ENCODE data around the gene COPS4.
"Not testable (repeated sequence)": the region's sequence is repeated elsewhere in the genome, so short reads cannot be mapped to it uniquely, and the experiment has no call there.

Gene COPS4

DNA sequence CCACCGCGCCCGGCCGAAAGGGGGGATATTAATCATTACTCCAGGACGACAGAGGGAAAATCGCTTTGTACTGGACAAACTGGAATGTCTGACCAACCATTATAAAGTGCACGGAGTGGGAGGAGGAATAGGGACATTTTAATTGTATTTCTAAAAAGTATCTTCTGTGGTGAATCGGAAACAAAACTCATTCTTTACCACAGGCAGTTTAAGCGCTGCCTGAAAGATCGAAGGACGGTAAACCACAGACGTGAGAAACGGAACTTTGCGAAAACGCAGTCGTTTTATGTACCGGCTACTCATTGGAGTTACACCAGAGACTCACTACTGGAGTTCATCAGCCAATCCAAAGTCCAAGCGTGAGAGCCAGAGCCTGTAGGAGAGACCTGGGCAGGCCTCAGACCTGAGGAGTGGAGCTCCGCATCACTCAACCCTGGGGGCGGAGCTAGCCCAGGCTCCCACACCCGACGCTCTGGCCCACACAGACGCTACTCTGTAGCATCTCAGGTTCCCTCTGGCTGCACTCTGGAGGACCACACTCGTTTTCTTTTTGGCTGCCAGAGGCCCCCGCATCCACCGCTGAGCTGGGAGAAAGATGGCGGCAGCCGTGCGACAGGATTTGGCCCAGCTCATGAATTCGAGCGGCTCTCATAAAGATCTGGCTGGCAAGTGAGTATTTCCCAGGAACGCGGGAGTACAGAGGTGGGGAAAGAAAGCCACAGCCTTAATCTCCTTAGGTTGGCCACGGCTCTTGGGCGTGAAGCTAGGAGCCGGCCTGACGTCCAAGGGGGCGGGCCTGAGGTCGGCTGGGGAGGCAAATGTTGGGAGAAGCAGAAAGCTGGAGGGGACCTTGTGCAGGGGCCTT lies at the start of gene COPS4:
Gene COPS4 (plus strand): TSS at position 554 of the 865 bp plus-strand sequence. CDS start 42 bp downstream, at position 596.
- no peaks in the 10 kb centered on the region for H3K27me3 ChIP-seq (ENCODE audit: control insufficient read depth in 1 of 2, insufficient read depth in 2 of 2, low read length in 2 of 2)
- no peaks in the 10 kb centered on the region for H3K36me3 ChIP-seq (ENCODE audit: control insufficient read depth in 2 of 2, insufficient read depth in 2 of 2, low read length in 2 of 2)
- no peaks in the 10 kb centered on the region for H3K9me3 ChIP-seq (ENCODE audit: control insufficient read depth in 2 of 2, low read length in 2 of 2)
- H3K9ac ChIP-seq (ENCODE audit: low read length in 2 of 2): peak within 1 kb of the TSS; percentile 90 to 92
- peaks cover 10% of the 10 kb centered on the region for H3K4me1 ChIP-seq (ENCODE audit: control insufficient read depth, insufficient read depth, low read length)
- peak within 1 kb of the TSS; percentile 84 for H3K27ac ChIP-seq (ENCODE audit: low read length)
- peak within 1 kb of the TSS; percentile 95 to 96 for H3K4me3 ChIP-seq (ENCODE audit: low read length in 2 of 2)

- not testable (repeated sequence) for H3K9ac ChIP-seq (ENCODE audit: low read length in 2 of 2); H3K4me3 ChIP-seq (ENCODE audit: low read length in 2 of 2); H3K27me3 ChIP-seq (ENCODE audit: control insufficient read depth in 1 of 2, insufficient read depth in 2 of 2, low read length in 2 of 2); H3K36me3 ChIP-seq (ENCODE audit: control insufficient read depth in 2 of 2, insufficient read depth in 2 of 2, low read length in 2 of 2); H3K4me1 ChIP-seq (ENCODE audit: control insufficient read depth, insufficient read depth, low read length); H3K27ac ChIP-seq (ENCODE audit: low read length); H3K9me3 ChIP-seq (ENCODE audit: control insufficient read depth in 2 of 2, low read length in 2 of 2)
Measured at GRCh38 chr4:82987519-82987918, 47.5 kb upstream of the COPS4 start.

DNA sequence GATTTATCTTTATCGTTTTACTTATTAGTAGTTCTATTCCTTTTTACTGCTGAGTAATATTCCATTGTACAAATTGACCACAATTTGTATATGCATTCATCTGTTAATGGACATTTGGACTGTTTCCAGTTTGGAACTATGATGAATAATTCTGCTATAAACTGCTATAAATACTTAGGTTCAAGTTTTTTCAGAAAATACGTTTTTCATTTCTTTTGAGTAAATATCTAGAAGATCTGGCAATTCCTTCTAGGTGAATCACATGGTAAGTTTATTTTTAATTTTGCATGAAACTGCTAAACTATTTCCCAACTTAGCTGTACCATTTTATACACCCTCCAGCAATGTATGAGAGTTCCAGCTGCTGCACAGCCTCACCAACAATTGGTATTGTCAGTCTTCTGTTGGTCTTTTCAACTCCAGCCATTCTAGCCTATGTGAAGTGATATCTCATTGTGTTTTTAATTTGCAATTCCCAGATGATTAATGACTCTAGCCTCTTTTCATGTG lies 46.6 kb upstream of the COPS4 start:
- H3K36me3 ChIP-seq (ENCODE audit: control insufficient read depth in 2 of 2, insufficient read depth in 2 of 2, low read length in 2 of 2): peaks cover 0 to 4% of the 10 kb centered on the region in 2 donors
- H3K4me1 ChIP-seq (ENCODE audit: control insufficient read depth, insufficient read depth, low read length): no peaks in the 10 kb centered on the region
- H3K4me3 ChIP-seq (ENCODE audit: low read length in 2 of 2): no peak overlapping the region
- H3K27ac ChIP-seq (ENCODE audit: low read length): no peak overlapping the region
- no peak overlapping the region for H3K9ac ChIP-seq (ENCODE audit: low read length in 2 of 2)
- no peaks in the 10 kb centered on the region for H3K27me3 ChIP-seq (ENCODE audit: control insufficient read depth in 1 of 2, insufficient read depth in 2 of 2, low read length in 2 of 2)
- no peaks in the 10 kb centered on the region for H3K9me3 ChIP-seq (ENCODE audit: control insufficient read depth in 2 of 2, low read length in 2 of 2)

GRCh38 chr4:82989575-82990429 lies 45.2 kb upstream of the COPS4 start:
- Histone ChIP-seq H3K4me3 (ENCODE audit: low read length in 2 of 2) (no peak overlapping the region), H3K4me1 (ENCODE audit: control insufficient read depth, insufficient read depth, low read length) (no peaks in the 10 kb centered on the region), H3K36me3 (ENCODE audit: control insufficient read depth in 2 of 2, insufficient read depth in 2 of 2, low read length in 2 of 2) (no peaks in the 10 kb centered on the region), H3K9ac (ENCODE audit: low read length in 2 of 2) (peak overlapping the region in 1 of 2 donors; percentile 31), H3K9me3 (ENCODE audit: control insufficient read depth in 2 of 2, low read length in 2 of 2) (no peaks in the 10 kb centered on the region), H3K27me3 (ENCODE audit: control insufficient read depth in 1 of 2, insufficient read depth in 2 of 2, low read length in 2 of 2) (no peaks in the 10 kb centered on the region), H3K27ac (ENCODE audit: low read length) (no peak overlapping the region)

DNA sequence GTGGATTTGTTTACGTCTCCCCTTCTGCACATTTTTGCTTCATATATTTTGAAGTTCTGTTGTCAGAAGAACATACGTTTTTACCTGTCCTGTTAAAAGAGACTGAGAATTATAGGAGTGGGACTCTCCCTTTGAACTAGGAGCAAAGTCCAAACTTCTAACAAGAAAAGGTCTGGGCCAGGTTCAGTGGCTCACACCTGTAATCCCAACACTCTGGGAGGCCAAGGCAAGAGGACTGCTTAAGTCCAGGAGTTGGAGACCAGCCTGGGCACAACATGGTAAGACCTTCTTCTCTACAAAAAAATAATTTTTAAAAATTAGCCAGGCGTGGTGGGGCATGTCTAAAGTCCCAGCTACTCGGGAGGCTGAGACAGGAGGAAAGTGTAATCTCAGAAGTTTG lies 40.1 kb upstream of the COPS4 start:
- no peaks in the 10 kb centered on the region for H3K9me3 ChIP-seq (ENCODE audit: control insufficient read depth in 2 of 2, low read length in 2 of 2)
- H3K36me3 ChIP-seq (ENCODE audit: control insufficient read depth in 2 of 2, insufficient read depth in 2 of 2, low read length in 2 of 2): no peaks in the 10 kb centered on the region
- H3K4me1 ChIP-seq (ENCODE audit: control insufficient read depth, insufficient read depth, low read length): no peaks in the 10 kb centered on the region
- H3K9ac ChIP-seq (ENCODE audit: low read length in 2 of 2): no peak overlapping the region
- no peak overlapping the region for H3K27ac ChIP-seq (ENCODE audit: low read length)
- H3K4me3 ChIP-seq (ENCODE audit: low read length in 2 of 2): no peak overlapping the region
- no peaks in the 10 kb centered on the region for H3K27me3 ChIP-seq (ENCODE audit: control insufficient read depth in 1 of 2, insufficient read depth in 2 of 2, low read length in 2 of 2)

- Histone ChIP-seq H3K27ac (ENCODE audit: low read length) (no peak overlapping the region), H3K36me3 (ENCODE audit: control insufficient read depth in 2 of 2, insufficient read depth in 2 of 2, low read length in 2 of 2) (no peaks in the 10 kb centered on the region), H3K4me1 (ENCODE audit: control insufficient read depth, insufficient read depth, low read length) (no peaks in the 10 kb centered on the region), H3K27me3 (ENCODE audit: control insufficient read depth in 1 of 2, insufficient read depth in 2 of 2, low read length in 2 of 2) (no peaks in the 10 kb centered on the region), H3K4me3 (ENCODE audit: low read length in 2 of 2) (no peak overlapping the region), H3K9me3 (ENCODE audit: control insufficient read depth in 2 of 2, low read length in 2 of 2) (no peaks in the 10 kb centered on the region), H3K9ac (ENCODE audit: low read length in 2 of 2) (no peak overlapping the region)
Measured at GRCh38 chr4:82998898-82999297, 36.1 kb upstream of the COPS4 start.

GRCh38 chr4:83002329-83002728 lies 32.7 kb upstream of the COPS4 start:
- H3K27me3 ChIP-seq (ENCODE audit: control insufficient read depth in 1 of 2, insufficient read depth in 2 of 2, low read length in 2 of 2): no peaks in the 10 kb centered on the region
- H3K4me1 ChIP-seq (ENCODE audit: control insufficient read depth, insufficient read depth, low read length): no peaks in the 10 kb centered on the region
- H3K9me3 ChIP-seq (ENCODE audit: control insufficient read depth in 2 of 2, low read length in 2 of 2): no peaks in the 10 kb centered on the region
- no peaks in the 10 kb centered on the region for H3K36me3 ChIP-seq (ENCODE audit: control insufficient read depth in 2 of 2, insufficient read depth in 2 of 2, low read length in 2 of 2)
- H3K9ac ChIP-seq (ENCODE audit: low read length in 2 of 2): no peak overlapping the region
- no peak overlapping the region for H3K4me3 ChIP-seq (ENCODE audit: low read length in 2 of 2)
- no peak overlapping the region for H3K27ac ChIP-seq (ENCODE audit: low read length)

DNA sequence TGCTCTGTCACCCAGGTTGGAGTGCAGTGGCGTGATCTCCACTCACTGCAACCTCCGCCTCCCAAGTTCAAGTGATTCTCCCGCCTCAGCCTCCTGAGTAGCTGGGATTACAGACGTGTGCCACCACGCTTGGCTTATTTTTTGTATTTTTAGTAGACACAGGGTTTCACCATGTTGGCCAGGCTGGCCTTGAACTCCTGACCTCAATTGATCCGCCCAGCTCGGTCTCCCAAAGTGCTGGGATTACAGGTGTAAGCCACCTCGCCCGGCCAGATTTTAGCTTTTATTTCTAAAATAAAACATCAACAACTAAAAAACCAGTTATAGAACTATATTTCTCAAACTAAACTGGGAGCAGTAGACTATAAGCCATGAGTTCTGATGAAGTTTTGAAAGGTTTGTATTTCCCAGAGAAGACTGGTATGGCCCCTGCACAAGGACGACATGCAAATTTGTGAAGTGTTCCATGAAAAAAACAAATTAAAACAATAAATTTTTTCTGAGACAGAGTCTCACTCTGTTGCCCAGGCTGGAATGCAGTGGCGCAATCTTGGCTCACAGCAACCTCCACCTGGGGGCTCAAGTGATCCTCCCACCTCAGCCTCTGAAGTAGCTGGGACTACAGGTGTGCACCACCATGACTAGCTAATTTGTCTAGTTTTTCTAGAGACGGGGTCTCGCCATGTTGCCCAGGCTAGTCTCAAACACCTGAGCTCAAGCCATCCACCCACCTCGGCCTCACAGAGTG lies 31.8 kb upstream of the COPS4 start:
- not testable (repeated sequence) for H3K36me3 ChIP-seq (ENCODE audit: control insufficient read depth in 2 of 2, insufficient read depth in 2 of 2, low read length in 2 of 2); H3K27me3 ChIP-seq (ENCODE audit: control insufficient read depth in 1 of 2, insufficient read depth in 2 of 2, low read length in 2 of 2); H3K4me1 ChIP-seq (ENCODE audit: control insufficient read depth, insufficient read depth, low read length); H3K9me3 ChIP-seq (ENCODE audit: control insufficient read depth in 2 of 2, low read length in 2 of 2); H3K27ac ChIP-seq (ENCODE audit: low read length); H3K4me3 ChIP-seq (ENCODE audit: low read length in 2 of 2); H3K9ac ChIP-seq (ENCODE audit: low read length in 2 of 2)

DNA sequence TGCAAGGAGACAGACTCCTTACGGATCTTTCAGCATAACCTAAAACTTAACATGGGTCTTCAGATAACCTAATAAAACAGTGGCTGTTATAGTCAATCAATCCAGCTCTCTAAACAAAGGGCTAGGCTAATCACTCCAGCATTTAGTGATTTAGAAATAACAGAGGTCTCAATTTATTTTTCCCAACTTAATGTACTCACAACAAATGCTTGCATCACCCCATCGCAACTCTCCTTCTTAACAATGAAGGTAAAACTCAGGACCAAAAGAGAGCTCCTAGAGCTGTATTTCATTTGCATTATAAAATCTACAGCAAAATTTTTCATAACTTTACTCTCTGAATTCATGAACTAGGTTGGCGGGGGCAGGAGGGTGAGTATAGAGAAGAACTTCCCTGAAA lies 25.5 kb upstream of the COPS4 start:
- no peaks in the 10 kb centered on the region for H3K36me3 ChIP-seq (ENCODE audit: control insufficient read depth in 2 of 2, insufficient read depth in 2 of 2, low read length in 2 of 2)
- peaks cover 13% of the 10 kb centered on the region for H3K4me1 ChIP-seq (ENCODE audit: control insufficient read depth, insufficient read depth, low read length)
- H3K27ac ChIP-seq (ENCODE audit: low read length): no peak overlapping the region
- H3K27me3 ChIP-seq (ENCODE audit: control insufficient read depth in 1 of 2, insufficient read depth in 2 of 2, low read length in 2 of 2): no peaks in the 10 kb centered on the region
- H3K4me3 ChIP-seq (ENCODE audit: low read length in 2 of 2): peak overlapping the region; percentile 77 to 83
- H3K9ac ChIP-seq (ENCODE audit: low read length in 2 of 2): peak overlapping the region; percentile 76 to 90
- no peaks in the 10 kb centered on the region for H3K9me3 ChIP-seq (ENCODE audit: control insufficient read depth in 2 of 2, low read length in 2 of 2)

DNA sequence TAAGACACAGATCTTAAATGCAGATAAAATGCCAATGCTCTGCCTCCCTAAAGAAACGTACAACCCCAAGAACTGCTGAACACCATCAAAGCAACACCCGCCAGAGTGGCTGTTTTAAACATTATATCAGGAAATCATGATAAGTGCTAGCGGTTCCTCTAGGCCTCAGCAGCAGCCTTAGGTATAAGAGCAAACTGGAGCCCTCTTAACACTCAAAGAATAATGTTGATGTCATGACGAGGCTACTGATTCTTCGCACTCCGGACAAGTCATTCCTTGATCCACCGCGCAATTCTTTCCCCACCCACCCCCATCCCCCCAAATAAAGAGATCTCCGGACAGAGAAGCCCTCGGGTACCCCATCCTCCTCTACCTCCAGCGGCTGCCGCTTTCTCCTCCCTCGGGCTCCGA lies 24.9 kb upstream of the COPS4 start:
- no peaks in the 10 kb centered on the region for H3K27me3 ChIP-seq (ENCODE audit: control insufficient read depth in 1 of 2, insufficient read depth in 2 of 2, low read length in 2 of 2)
- H3K27ac ChIP-seq (ENCODE audit: low read length): peak overlapping the region; percentile 74
- H3K4me1 ChIP-seq (ENCODE audit: control insufficient read depth, insufficient read depth, low read length): peaks cover 13% of the 10 kb centered on the region
- H3K4me3 ChIP-seq (ENCODE audit: low read length in 2 of 2): peak overlapping the region; percentile 77 to 83
- H3K9ac ChIP-seq (ENCODE audit: low read length in 2 of 2): peak overlapping the region; percentile 76 to 90
- H3K36me3 ChIP-seq (ENCODE audit: control insufficient read depth in 2 of 2, insufficient read depth in 2 of 2, low read length in 2 of 2): no peaks in the 10 kb centered on the region
- H3K9me3 ChIP-seq (ENCODE audit: control insufficient read depth in 2 of 2, low read length in 2 of 2): no peaks in the 10 kb centered on the region
